22Rv1 (cell line): ENCODE results near the gene PIM2.

Experiments
- ZFX ChIP-seq: fragments of 450-650 bp; IDR thresholded peaks from 2 replicates; pipeline ENCODE4 v1.6.1; 2017; ENCODE audit warnings: antibody characterized with exemption, borderline replicate concordance
- TF ChIP-seq, protein P1 (sequence below): fragments of 450-650 bp; IDR thresholded peaks from 2 replicates; pipeline ENCODE4 v1.5.1; 2017; ENCODE audit warnings: mild to moderate bottlenecking

DNA sequence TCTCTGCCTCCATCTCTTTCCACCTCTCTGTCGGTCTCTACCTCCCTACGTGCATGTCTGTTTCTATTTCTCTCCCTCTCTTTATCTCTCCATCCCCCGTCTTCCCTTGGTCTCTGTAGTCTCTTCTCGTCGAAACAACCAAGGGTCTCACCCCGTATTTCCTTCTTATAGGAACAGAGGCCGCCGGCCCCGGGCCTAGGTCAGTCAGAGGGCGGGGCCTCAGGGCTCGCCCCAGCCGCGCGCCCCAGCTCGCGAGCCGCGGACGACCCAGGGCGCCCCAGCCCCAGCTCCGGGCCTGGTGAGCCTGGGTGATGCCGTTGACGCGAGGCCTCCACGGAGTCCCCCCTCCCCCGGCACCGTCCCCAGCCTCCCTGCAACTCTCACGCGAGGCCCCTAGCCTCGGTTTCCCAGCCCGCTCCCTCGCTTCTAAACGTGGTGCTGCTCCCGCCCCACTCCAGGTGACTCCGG lies 27.9 kb downstream of the PIM2 start:
- TF ChIP-seq, protein P1, sequence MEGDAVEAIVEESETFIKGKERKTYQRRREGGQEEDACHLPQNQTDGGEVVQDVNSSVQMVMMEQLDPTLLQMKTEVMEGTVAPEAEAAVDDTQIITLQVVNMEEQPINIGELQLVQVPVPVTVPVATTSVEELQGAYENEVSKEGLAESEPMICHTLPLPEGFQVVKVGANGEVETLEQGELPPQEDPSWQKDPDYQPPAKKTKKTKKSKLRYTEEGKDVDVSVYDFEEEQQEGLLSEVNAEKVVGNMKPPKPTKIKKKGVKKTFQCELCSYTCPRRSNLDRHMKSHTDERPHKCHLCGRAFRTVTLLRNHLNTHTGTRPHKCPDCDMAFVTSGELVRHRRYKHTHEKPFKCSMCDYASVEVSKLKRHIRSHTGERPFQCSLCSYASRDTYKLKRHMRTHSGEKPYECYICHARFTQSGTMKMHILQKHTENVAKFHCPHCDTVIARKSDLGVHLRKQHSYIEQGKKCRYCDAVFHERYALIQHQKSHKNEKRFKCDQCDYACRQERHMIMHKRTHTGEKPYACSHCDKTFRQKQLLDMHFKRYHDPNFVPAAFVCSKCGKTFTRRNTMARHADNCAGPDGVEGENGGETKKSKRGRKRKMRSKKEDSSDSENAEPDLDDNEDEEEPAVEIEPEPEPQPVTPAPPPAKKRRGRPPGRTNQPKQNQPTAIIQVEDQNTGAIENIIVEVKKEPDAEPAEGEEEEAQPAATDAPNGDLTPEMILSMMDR = no peak
- no peak for TF ChIP-seq ZFX
